K562 (cell line): Measurements from ENCODE around the gene CR2. TPM values are rescaled to one million over a fixed set of nuclear protein-coding genes. Genes with fewer than 3 reads are reported as not detected.

ENCODE experiments used
- BCL6 ChIP-seq: fragments of 250-450 bp; sonication (Bioruptor Pico); IDR thresholded peaks from 2 replicates; pipeline ENCODE4 v1.4.0; 2020
- CBX3 ChIP-seq, 2 experiments: IDR thresholded peaks; 1 replicate in 1 of 2; 2 replicates in 1 of 2; pipeline ENCODE4 v1.6.1; 2012; ENCODE audit warnings: inconsistent platforms in 2 of 2, low read length in 2 of 2, borderline replicate concordance in 1 of 2, control low read depth in 1 of 2
- CTBP1 ChIP-seq: fragments of 450-650 bp; IDR thresholded peaks from 2 replicates; pipeline ENCODE4 v1.6.1; 2016; ENCODE audit warnings: borderline replicate concordance
- E2F8 ChIP-seq: fragments of 450-650 bp; IDR thresholded peaks from 2 replicates; pipeline ENCODE4 v1.7.1; 2018; ENCODE audit warnings: mild to moderate bottlenecking, low read depth; ENCODE audit not compliant: partially characterized antibody
- HLTF ChIP-seq: fragments of 450-650 bp; IDR thresholded peaks from 2 replicates; pipeline ENCODE4 v1.6.1; 2016
- JUN ChIP-seq, 2 experiments: sonication (generic) in 1 of 2; formaldehyde crosslinking in 1 of 2; IDR thresholded peaks; 2 replicates each; pipeline versions ENCODE4 v1.6.1 to v1.8.0; 2012 to 2022; ENCODE audit warnings: borderline replicate concordance in 2 of 2, mild to moderate bottlenecking in 2 of 2, improper control_type of control experiment in 1 of 2, low read depth in 1 of 2, low read length in 1 of 2, missing genetic modification reagents in 1 of 2
- LARP7 ChIP-seq: fragments of 450-650 bp; IDR thresholded peaks from 2 replicates; pipeline ENCODE4 v1.6.1; 2016
- MED1 ChIP-seq: sonication (generic); formaldehyde crosslinking; IDR thresholded peaks from 2 replicates; pipeline ENCODE4 v1.8.1; 2023; ENCODE audit warnings: missing genetic modification reagents, borderline replicate concordance
- NCOR1 ChIP-seq: fragments of 450-650 bp; IDR thresholded peaks from 2 replicates; pipeline ENCODE4 v1.6.1; 2016; ENCODE audit warnings: mild to moderate bottlenecking, moderate library complexity
- NR1H2 ChIP-seq: sonication (generic); formaldehyde crosslinking; IDR thresholded peaks from 2 replicates; pipeline ENCODE4 v1.4.0; 2020; ENCODE audit warnings: mild to moderate bottlenecking, missing genetic modification reagents
- SAFB ChIP-seq: fragments of 200-400 bp; formaldehyde crosslinking; IDR thresholded peaks from 2 replicates; pipeline ENCODE4 v1.6.1; 2017; ENCODE audit warnings: low read depth, low read length, borderline replicate concordance
- TCF7L2 ChIP-seq: fragments of 150-350 bp; IDR thresholded peaks from 2 replicates; pipeline ENCODE4 v1.6.1; 2016; ENCODE audit warnings: low read depth, mild to moderate bottlenecking, low read length, moderate library complexity
- TRIM28 ChIP-seq: fragments of 450-650 bp; IDR thresholded peaks from 2 replicates; pipeline ENCODE4 v1.6.1; 2017
- ZNF263 ChIP-seq: sonication (generic); formaldehyde crosslinking; IDR thresholded peaks from 2 replicates; pipeline ENCODE4 v1.8.0; 2022; ENCODE audit warnings: mild to moderate bottlenecking, missing genetic modification reagents, borderline replicate concordance
- ZNF507 ChIP-seq: conservative IDR thresholded peaks from 2 replicates; pipeline ENCODE4 v1.6.1; 2017; ENCODE audit warnings: missing genetic modification characterization, missing compliant biosample characterization
- ZNF583 ChIP-seq: fragments of 250-450 bp; sonication (Bioruptor Pico); IDR thresholded peaks from 2 replicates; pipeline ENCODE4 v1.4.0; 2020
- ZNF584 ChIP-seq: fragments of 200-800 bp; sonication (Bioruptor generic); IDR thresholded peaks from 2 replicates; pipeline ENCODE4 v1.6.1; 2016; ENCODE audit warnings: low read depth, mild to moderate bottlenecking, missing genetic modification characterization, missing compliant biosample characterization
- ZNF589 ChIP-seq: fragments of 200-800 bp; sonication (Bioruptor generic); IDR thresholded peaks from 2 replicates; pipeline ENCODE4 v1.6.1; 2016; ENCODE audit warnings: low read depth, missing genetic modification characterization, missing compliant biosample characterization
- ZNF785 ChIP-seq: fragments of 250-450 bp; sonication (Bioruptor Pico); IDR thresholded peaks from 2 replicates; pipeline ENCODE4 v1.4.0; 2020; ENCODE audit warnings: mild to moderate bottlenecking
- polyA plus RNA-seq, 8 experiments: library from polyadenylated mRNA; depleted of rRNA in 4 of 8; stranded (reverse) in 5 of 8; unstranded in 3 of 8; fragments of >200 nt; fragmentation: Nextera tagmentation in 2 of 8; fragmentation: Illumina TruSeq in 1 of 8; extraction: Ambion mirVana in 2 of 8; extraction: Trizol in 1 of 8; gene quantifications; 2 replicates each; pipeline versions ENCODE4 v1.2.1 to v1.2.3, GENCODE V29; 2011 to 2014; ENCODE audit warnings: inconsistent platforms in 1 of 8, missing spikeins in 1 of 8
- total RNA-seq, 7 experiments: library from RNA; depleted of rRNA in 6 of 7; stranded (reverse); fragments of >200 nt in 6 of 7; fragmentation: Illumina TruSeq in 2 of 7; extraction: Trizol in 2 of 7; gene quantifications; 2 replicates each; pipeline versions ENCODE4 v1.2.1 to v1.2.3, GENCODE V29; 2011 to 2021; ENCODE audit warnings: low replicate concordance in 1 of 7
- TF ChIP-seq, protein P1 (sequence below): fragments of 200-400 bp; formaldehyde crosslinking; IDR thresholded peaks from 2 replicates; pipeline ENCODE4 v1.6.1; 2017; ENCODE audit warnings: mild to moderate bottlenecking, low read depth, low read length, moderate library complexity

CR2 gene
- total and polyA plus RNA-seq, 9 of the 15 experiments (the other 6 are each of a cell fraction or from before 2014, with no cell fraction given) = 0.07 to 0.67 (median 0.37) TPM

DNA sequence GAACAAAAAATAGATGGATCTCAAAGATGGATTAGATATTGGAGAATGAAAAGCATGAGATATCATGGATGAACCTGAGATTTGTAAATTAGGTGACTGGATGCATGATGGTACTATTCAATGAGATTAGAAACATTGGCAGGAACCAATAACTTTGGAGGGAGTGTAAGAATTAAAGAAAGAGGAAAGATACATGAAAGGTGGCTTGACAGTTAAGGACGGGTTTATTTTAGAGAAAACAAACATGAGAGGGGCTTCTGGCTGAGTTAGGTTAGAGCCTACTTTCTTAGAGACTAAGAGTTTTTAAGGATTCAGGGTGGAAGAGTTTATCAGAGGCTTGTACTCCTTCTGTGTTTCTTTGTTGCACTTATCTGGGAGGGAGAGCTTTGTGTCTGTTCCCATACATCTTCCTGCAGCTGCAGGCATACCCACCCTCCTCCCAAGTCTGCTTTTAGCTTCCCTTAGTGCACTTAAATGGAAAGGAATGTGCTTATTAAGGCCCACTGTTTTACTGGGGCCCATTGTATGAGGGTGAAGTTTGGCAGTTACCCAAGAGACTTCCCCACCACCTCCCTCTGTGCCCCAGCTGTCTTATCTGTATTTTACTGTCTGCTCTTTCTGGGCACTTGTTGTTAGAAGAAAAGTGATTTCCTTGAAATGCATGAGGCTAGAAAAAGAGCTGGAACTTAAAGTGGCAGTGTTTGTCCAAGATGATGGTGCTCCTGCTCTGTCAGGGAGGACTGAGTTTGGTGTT is 26.1 kb upstream of the CR2 start (continued):
- TF ChIP-seq ZNF507 (tag) = no peak
- TF ChIP-seq CBX3 (IDR thresholded peaks at IDR 0.05; ENCODE audit: borderline replicate concordance in 1 of 2, low read length in 2 of 2) = peak in 1 of 2 experiments; percentile 37; a peak in 1 of 3 replicates
- no peak for TF ChIP-seq SAFB
- no peak for TF ChIP-seq E2F8
- 0 out of 2 replicates have a peak, but pooled peaks have one; percentile 48 for TF ChIP-seq ZNF263 (CRISPR knock-in tag)
- TF ChIP-seq TRIM28 = peak; percentile 66; the same call in 1 of the 2 replicates
- no peak for TF ChIP-seq BCL6 (CRISPR knock-in tag)
- TF ChIP-seq TCF7L2 = no peak
- TF ChIP-seq LARP7 = no peak
- TF ChIP-seq, protein P1, sequence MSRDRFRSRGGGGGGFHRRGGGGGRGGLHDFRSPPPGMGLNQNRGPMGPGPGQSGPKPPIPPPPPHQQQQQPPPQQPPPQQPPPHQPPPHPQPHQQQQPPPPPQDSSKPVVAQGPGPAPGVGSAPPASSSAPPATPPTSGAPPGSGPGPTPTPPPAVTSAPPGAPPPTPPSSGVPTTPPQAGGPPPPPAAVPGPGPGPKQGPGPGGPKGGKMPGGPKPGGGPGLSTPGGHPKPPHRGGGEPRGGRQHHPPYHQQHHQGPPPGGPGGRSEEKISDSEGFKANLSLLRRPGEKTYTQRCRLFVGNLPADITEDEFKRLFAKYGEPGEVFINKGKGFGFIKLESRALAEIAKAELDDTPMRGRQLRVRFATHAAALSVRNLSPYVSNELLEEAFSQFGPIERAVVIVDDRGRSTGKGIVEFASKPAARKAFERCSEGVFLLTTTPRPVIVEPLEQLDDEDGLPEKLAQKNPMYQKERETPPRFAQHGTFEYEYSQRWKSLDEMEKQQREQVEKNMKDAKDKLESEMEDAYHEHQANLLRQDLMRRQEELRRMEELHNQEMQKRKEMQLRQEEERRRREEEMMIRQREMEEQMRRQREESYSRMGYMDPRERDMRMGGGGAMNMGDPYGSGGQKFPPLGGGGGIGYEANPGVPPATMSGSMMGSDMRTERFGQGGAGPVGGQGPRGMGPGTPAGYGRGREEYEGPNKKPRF = no peak
- TF ChIP-seq NCOR1 = 0 out of 2 replicates have a peak, but pooled peaks have one; percentile 4
- no peak for TF ChIP-seq ZNF584
- no peak for TF ChIP-seq ZNF785 (CRISPR knock-in tag)
- TF ChIP-seq MED1 (CRISPR knock-in tag) = no peak
- 0 out of 2 replicates have a peak, but pooled peaks have one; percentile 31 for TF ChIP-seq JUN (IDR thresholded peaks at IDR 0.05; ENCODE audit: borderline replicate concordance, low read depth, low read length)
- TF ChIP-seq JUN (CRISPR knock-in tag; IDR thresholded peaks at IDR 0.05; ENCODE audit: borderline replicate concordance) = no peak
- TF ChIP-seq NR1H2 (CRISPR knock-in tag) = no peak
- TF ChIP-seq ZNF589 (CRISPR knock-in tag) = no peak
- TF ChIP-seq HLTF = peak; percentile 100
- no peak for TF ChIP-seq ZNF583 (CRISPR knock-in tag)
- TF ChIP-seq CTBP1 = no peak
- TF ChIP-seq, all 486 proteins: peak for 10
